Measurements from ENCODE around the gene BDH2. TPM values are rescaled to one million over a fixed set of nuclear protein-coding genes. Genes with fewer than 3 reads are reported as not detected.

Gene BDH2
- total and polyA plus RNA-seq, 2 of the 8 experiments (the other 6 are each of a cell fraction or from before 2014, with no cell fraction given): 46.0 to 46.2 TPM

- H3K23me2 ChIP-seq (ENCODE audit: low read depth, low read length): peaks cover 3% of the 10 kb centered on the region; the same call in 1 of the 2 replicates
- no peak overlapping the region for H3K14ac ChIP-seq (ENCODE audit: insufficient read length)
- POLR2A ChIA-PET (ENCODE audit: partially characterized antibody): interaction anchor here (1.0 kb wide), 1 partner anchor 16 kb away, joined by 4 read pairs; no protein-coding TSS in a partner anchor
- no peak overlapping the region for H3K4me2 ChIP-seq (ENCODE audit: insufficient read depth in 1 of 2, low read depth in 2 of 2, low read length in 2 of 2)
- no peak overlapping the region for H3K9ac ChIP-seq (replicated peaks in 1 of 4; ENCODE audit: extremely low read depth in 1 of 4, low read depth in 3 of 4, low read length in 3 of 4)
- H3K27me3 ChIP-seq (replicated peaks in 1 of 4; ENCODE audit: control insufficient read depth in 3 of 4, extremely low read depth in 1 of 4, insufficient read depth in 3 of 4, low read length in 3 of 4): peaks cover 0 to 15% (median 13%) of the 10 kb centered on the region in 4 experiments; a peak in 4 of 7 replicates
- H2BK5ac ChIP-seq (ENCODE audit: low read depth, low read length): no peak overlapping the region
- DNase-seq (ENCODE audit: low read depth in 1 of 2, low spot score in 2 of 2): no peak
- no peak overlapping the region for H2BK20ac ChIP-seq (ENCODE audit: low read length)
- FAIRE-seq: no peak
- H2BK15ac ChIP-seq (ENCODE audit: low read length): no peak overlapping the region
- H3K4ac ChIP-seq (replicated peaks; ENCODE audit: insufficient read length, low read depth, low read length): no peak overlapping the region
- no peak overlapping the region for H4K91ac ChIP-seq (replicated peaks; ENCODE audit: insufficient read length, low read length)
- no peak for TF ChIP-seq CHD1 (IDR thresholded peaks at IDR 0.05; ENCODE audit: low read depth, low read length)
- no peak for TF ChIP-seq USF2 (IDR thresholded peaks at IDR 0.05; ENCODE audit: low read length)
- TF ChIP-seq POLR2A (IDR thresholded peaks at IDR 0.05; ENCODE audit: control extremely low read depth in 1 of 2, low read depth in 2 of 2, low read length in 2 of 2): no peak
- TF ChIP-seq HDAC2 (IDR thresholded peaks at IDR 0.05; ENCODE audit: borderline replicate concordance in 1 of 2, low read depth in 2 of 2, low read length in 2 of 2): no peak
- no peak for TF ChIP-seq ATF2 (IDR thresholded peaks at IDR 0.05; ENCODE audit: low read length)
- no peak for TF ChIP-seq ASH2L (IDR thresholded peaks at IDR 0.05; ENCODE audit: low read length)
- no peak overlapping the region for H2AFZ ChIP-seq (ENCODE audit: low read length)
- H4K20me1 ChIP-seq (replicated peaks in 1 of 2; ENCODE audit: control insufficient read depth in 1 of 2, insufficient read depth in 2 of 2, low read length in 2 of 2): peaks cover 0 to 2% of the 10 kb centered on the region in 2 experiments
- H3K79me1 ChIP-seq (ENCODE audit: low read depth, low read length): no peaks in the 10 kb centered on the region
- H2AK5ac ChIP-seq (ENCODE audit: low read depth, low read length): no peak overlapping the region
- no peak overlapping the region for H2BK120ac ChIP-seq (replicated peaks; ENCODE audit: low read depth, low read length)
- H4K8ac ChIP-seq (ENCODE audit: extremely low read depth, insufficient read depth, low read length): no peak overlapping the region
- H3K27ac ChIP-seq (ENCODE audit: low read depth, low read length): no peak overlapping the region
- no peak overlapping the region for H3K4me3 ChIP-seq (ENCODE audit: extremely low read depth in 1 of 4, insufficient read depth in 2 of 4, low read depth in 3 of 4, low read length in 4 of 4)
- H3K18ac ChIP-seq (ENCODE audit: extremely low read depth, low read length): no peak overlapping the region
- no peaks in the 10 kb centered on the region for H3K9me3 ChIP-seq (ENCODE audit: insufficient read depth in 2 of 2, low read depth in 1 of 2, low read length in 1 of 2)
- no peak overlapping the region for H3K23ac ChIP-seq (ENCODE audit: insufficient read length)
- no peak overlapping the region for H3K56ac ChIP-seq (replicated peaks; ENCODE audit: insufficient read length, low read depth, low read length)
- WGBS, 2 experiments (ENCODE audit: extremely low coverage in 1 of 2, insufficient coverage in 1 of 2, insufficient read length in 1 of 2, insufficient replicate concordance in 2 of 2, low coverage in 1 of 2, low lambda C conversion rate in 2 of 2, missing lambda C conversion rate in 1 of 2): 92% methylated on average over 1 of the region's 1 CpG; no CpG with 5 or more reads in 1 of the 2 experiments
- H3K79me2 ChIP-seq (ENCODE audit: control insufficient read depth in 1 of 2, insufficient read depth in 2 of 2, low read length in 2 of 2): no peaks in the 10 kb centered on the region
- CTCF ChIA-PET (ENCODE audit: partially characterized antibody): interaction anchor here (1.3 to 6.6 kb wide), 3 partner anchors 10 to 21 kb away, joined by 3 to 47 read pairs (median 6); partner anchors contain the start of gene BDH2
- H4K5ac ChIP-seq (ENCODE audit: insufficient read length, low read depth, low read length): no peak overlapping the region
- peaks cover 0 to 3% (median under 1%) of the 10 kb centered on the region in 4 experiments; a peak in 2 of 7 replicates for H3K4me1 ChIP-seq (replicated peaks in 1 of 4; ENCODE audit: control insufficient read depth in 3 of 4, insufficient read depth in 4 of 4, low read length in 3 of 4)
- H3K36me3 ChIP-seq (ENCODE audit: control insufficient read depth in 2 of 4, insufficient read depth in 4 of 4, low read length in 3 of 4): peaks cover 0 to 8% (median 0%) of the 10 kb centered on the region in 4 experiments; a peak in 1 of 8 replicates
- H2BK12ac ChIP-seq (ENCODE audit: low read depth, low read length): no peak overlapping the region
Measured at GRCh38 chr4:103079621-103080020, 20.0 kb downstream of the BDH2 start.
